GM06990 (cell line): ENCODE measurements around the gene NUP188.

Experiments used
- DNase-seq: peaks from one replicate; pipeline ENCODE4 v3.0.0-alpha.2; 2011; ENCODE audit not compliant: insufficient read length; ENCODE audit errors: extremely low read depth
- H3K27me3 ChIP-seq: replicated peaks from 2 replicates; pipeline ENCODE4 v1.6.0; 2011; ENCODE audit warnings: low read length; ENCODE audit not compliant: control insufficient read depth, insufficient read depth
- H3K36me3 ChIP-seq: 2 replicates; pipeline ENCODE4 v1.5.1; 2011; ENCODE audit warnings: low read length; ENCODE audit not compliant: control insufficient read depth, insufficient read depth
- H3K4me3 ChIP-seq: replicated peaks from 2 replicates; pipeline ENCODE4 v1.5.1; 2011; ENCODE audit warnings: low read depth, mild to moderate bottlenecking, control low read depth, low read length
- TF ChIP-seq, protein P1 (sequence below): IDR thresholded peaks from 2 replicates; pipeline ENCODE4 v1.5.1; 2011; ENCODE audit warnings: low read length, control low read depth, mild to moderate bottlenecking, inconsistent platforms; ENCODE audit not compliant: insufficient read depth, poor library complexity, severe bottlenecking

NUP188 gene

DNA sequence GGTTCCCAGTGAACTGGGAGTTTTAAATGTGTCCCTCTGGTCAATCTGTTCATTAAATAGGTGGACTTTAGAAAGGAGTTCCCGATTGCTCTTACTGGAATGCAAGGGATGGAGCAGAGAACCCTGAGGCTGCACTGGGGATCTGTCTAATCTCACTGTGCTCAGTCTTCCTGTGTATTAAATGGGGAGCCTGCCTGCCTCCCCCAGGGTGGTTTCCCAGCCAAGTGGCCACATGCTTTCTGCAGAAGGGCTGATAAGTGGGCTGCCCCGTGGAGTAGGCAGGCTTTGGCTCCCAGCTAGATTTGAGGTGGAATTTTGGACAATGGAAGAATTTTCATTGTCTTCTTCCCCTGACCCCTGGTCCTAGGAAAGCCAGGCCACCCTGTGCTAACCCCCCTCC is 40.8 kb upstream of the NUP188 start:
- TF ChIP-seq, protein P1, sequence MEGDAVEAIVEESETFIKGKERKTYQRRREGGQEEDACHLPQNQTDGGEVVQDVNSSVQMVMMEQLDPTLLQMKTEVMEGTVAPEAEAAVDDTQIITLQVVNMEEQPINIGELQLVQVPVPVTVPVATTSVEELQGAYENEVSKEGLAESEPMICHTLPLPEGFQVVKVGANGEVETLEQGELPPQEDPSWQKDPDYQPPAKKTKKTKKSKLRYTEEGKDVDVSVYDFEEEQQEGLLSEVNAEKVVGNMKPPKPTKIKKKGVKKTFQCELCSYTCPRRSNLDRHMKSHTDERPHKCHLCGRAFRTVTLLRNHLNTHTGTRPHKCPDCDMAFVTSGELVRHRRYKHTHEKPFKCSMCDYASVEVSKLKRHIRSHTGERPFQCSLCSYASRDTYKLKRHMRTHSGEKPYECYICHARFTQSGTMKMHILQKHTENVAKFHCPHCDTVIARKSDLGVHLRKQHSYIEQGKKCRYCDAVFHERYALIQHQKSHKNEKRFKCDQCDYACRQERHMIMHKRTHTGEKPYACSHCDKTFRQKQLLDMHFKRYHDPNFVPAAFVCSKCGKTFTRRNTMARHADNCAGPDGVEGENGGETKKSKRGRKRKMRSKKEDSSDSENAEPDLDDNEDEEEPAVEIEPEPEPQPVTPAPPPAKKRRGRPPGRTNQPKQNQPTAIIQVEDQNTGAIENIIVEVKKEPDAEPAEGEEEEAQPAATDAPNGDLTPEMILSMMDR = no peak
- Histone ChIP-seq H3K36me3 (peaks cover 19% of the 10 kb centered on the region), H3K27me3 (no peaks in the 10 kb centered on the region), H3K4me3 (no peak overlapping the region)
- DNase-seq = no peak

DNA sequence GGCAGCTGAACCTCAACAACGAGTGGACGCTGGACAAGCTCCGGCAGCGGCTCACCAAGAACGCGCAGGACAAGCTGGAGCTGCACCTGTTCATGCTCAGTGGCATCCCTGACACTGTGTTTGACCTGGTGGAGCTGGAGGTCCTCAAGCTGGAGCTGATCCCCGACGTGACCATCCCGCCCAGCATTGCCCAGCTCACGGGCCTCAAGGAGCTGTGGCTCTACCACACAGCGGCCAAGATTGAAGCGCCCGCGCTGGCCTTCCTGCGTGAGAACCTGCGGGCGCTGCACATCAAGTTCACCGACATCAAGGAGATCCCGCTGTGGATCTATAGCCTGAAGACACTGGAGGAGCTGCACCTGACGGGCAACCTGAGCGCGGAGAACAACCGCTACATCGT is 39.1 kb upstream of the NUP188 start:
- H3K36me3 ChIP-seq = peaks cover 21% of the 10 kb centered on the region
- H3K4me3 ChIP-seq = no peak overlapping the region
- no peaks in the 10 kb centered on the region for H3K27me3 ChIP-seq
- TF ChIP-seq, protein P1 = no peak
- DNase-seq = no peak

- DNase-seq = no peak
- TF ChIP-seq, protein P1 = no peak
- no peaks in the 10 kb centered on the region for H3K27me3 ChIP-seq
- H3K4me3 ChIP-seq = no peak overlapping the region
- H3K36me3 ChIP-seq = peaks cover 24% of the 10 kb centered on the region
These were observed 37.6 kb upstream of the NUP188 start for GRCh38 chr9:128909859-128910258.

DNA sequence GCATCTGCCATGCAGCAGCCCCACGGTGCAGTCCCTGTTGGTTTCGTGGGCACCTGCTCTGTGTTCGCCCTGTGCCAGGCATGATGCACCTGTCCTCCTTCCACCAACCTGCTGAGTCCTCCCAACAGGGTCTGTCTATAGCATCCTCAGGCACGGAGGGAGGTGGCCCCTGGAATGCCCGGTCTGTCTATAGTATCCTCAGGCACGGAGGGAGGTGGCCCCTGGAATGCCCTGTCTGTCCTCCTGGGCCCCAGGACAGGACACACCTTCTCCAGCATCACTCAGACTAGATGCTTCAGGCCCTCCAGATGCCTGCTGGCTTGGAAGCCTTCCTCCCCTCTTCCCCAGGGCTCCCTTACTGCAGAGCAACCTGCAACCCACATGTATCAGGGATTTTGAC is 36.6 kb upstream of the NUP188 start:
- Histone ChIP-seq H3K36me3 (peaks cover 24% of the 10 kb centered on the region), H3K27me3 (no peaks in the 10 kb centered on the region), H3K4me3 (no peak overlapping the region)
- no peak for DNase-seq
- TF ChIP-seq, protein P1 = no peak

DNA sequence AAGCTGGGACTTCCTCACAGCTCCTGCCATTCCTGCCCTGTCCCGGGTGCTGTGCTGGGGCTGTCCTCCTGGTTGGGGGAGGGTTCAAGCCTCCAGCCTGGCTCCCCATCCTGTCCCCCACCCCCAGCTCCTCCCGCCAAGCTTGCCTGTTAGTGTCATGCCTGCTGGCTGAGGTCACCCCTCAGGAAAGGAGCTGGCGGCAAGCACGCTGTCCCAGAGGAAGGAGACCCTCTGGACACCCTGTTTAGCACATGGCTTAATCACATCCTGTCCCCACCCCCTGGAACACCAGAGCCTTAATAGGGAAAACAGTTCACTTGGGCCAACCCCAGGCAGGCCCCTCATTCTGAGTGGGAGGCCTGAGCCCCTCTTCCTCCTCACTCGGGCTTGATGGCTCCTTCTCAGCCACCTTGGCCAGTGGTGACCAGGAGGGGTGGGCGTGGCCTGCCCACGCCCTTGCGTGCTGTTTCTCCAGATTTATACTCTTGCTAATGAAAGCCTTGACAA is 35.9 kb upstream of the NUP188 start:
- DNase-seq = no peak
- Histone ChIP-seq H3K36me3 (peaks cover 27% of the 10 kb centered on the region), H3K4me3 (no peak overlapping the region), H3K27me3 (no peaks in the 10 kb centered on the region)
- TF ChIP-seq, protein P1 = no peak

DNA sequence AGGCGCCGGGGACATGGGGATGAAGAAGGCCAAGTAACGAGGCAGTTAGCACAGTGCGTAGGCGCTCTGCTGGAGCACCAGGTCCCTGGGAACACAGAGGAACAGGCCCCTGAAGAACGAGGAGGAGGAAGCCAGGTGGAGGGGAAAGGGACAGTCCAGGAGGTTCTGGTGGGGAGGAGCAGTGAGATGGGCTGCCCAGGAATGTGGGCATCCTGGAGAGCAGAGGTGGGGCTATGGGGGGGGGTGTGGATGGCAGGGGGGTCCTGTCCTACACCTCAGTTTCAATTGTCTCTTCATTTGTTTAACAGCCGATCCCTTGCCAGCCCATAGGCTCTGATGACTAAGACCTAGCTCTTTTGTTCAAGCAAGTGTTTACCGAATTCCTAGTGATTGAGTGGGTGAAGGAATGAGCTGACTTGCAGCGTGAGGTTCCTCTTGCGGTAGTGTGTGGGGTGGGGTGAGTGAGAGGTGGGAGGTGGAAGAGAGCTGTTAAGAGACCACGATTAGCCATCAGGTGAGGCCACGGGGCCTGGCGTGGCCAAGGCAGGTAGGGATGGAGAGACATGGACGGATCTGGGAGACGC is 35.1 kb upstream of the NUP188 start:
- Histone ChIP-seq H3K36me3 (peaks cover 26% of the 10 kb centered on the region), H3K27me3 (no peaks in the 10 kb centered on the region), H3K4me3 (no peak overlapping the region)
- TF ChIP-seq, protein P1 = no peak
- no peak for DNase-seq
